T-helper 2 cell (primary cell): ENCODE results near the gene C1orf159.
"Not testable (repeated sequence)": the region's sequence is repeated elsewhere in the genome, so short reads cannot be mapped to it uniquely, and the experiment has no call there.

ENCODE experiments used
- DNase-seq, 5 experiments: peaks; one replicate each; pipeline versions ENCODE4 v3.0.0 to v3.0.0-alpha.2; 2012 to 2022
- total RNA-seq, 2 donors: gene quantifications; one replicate each; lab custom pipeline; 2026; lab: John Stamatoyannopoulos, UW

C1orf159 gene
- 15.1 to 15.3 reads per million in 2 donors for total RNA-seq

GRCh38 chr1:1115786-1116700 lies at the start of gene C1orf159:
TSS of gene C1orf159 (minus strand) at chr1:1116089. CDS start at chr1:1091543, 24,546 bp downstream.
- peak; percentile 96 to 99 (median 97) for DNase-seq

DNA sequence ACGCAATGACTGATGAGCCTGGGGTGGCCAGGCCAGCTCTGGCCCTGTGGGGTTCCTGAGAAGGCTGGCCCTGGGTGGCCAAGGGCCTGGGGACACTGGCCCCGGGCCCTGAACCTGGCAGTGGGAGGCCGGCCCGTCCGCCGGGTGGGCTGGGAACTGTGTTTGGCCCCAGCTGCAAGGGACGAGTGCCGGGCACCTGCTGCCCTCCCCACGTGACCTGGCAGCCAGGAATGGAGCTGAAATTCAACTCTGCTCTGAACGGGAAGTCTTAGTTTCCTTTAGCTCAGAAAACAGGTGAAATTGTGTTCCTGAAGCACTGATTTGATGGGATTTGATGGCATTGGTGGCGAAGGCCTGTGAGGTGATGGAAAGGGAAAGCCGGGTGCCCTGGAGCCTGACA lies 49.6 kb upstream of the C1orf159 start:
- DNase-seq, result no peak

DNA sequence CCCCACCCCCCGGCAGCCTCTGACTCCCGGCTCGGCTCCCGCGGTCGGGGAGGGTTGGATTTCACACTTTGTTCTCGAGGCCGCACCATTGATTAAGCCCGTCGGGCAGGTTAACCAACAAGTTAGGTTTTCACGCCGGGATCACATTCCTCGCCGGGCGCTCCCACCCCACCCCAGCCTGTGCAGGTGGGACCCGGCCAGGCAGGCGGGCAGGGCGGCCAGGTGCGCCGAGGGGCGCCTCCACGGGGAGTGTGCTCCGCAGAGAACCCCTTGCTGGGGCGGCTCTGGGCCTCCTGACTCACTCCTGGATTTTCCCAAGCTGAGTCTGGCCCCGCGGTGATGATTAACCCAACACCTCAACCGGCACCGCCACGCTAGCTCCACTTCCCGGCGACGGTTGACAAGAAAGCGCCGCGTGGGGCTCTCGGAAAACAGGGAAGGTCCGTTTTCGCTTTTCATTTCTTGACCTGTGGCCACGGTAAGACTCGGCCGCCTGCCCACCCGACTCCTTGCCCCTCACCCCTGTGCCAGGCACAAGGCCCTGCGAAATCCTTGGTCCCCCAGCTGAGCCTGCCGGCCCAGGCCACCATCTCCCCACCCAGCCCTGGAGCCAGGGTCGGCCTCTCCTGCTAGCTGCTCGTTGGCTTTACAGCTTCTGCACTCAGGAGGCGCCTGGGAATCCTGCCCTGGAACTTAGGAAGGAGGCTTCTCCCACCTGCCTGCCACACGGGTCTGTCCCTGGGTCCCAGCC lies 49.0 kb upstream of the C1orf159 start:
- DNase-seq, result no peak

- no peak for DNase-seq
Measured at GRCh38 chr1:1164361-1164700, 48.4 kb upstream of the C1orf159 start.

- DNase-seq, result no peak
Measured at GRCh38 chr1:1163538-1164070, 47.7 kb upstream of the C1orf159 start.

- DNase-seq, result no peak
Measured at GRCh38 chr1:1162597-1163537, 47.0 kb upstream of the C1orf159 start.

- no peak for DNase-seq
Measured at GRCh38 chr1:1161683-1162079, 45.8 kb upstream of the C1orf159 start.

- no peak for DNase-seq
Measured at GRCh38 chr1:1161078-1161682, 45.3 kb upstream of the C1orf159 start.

DNA sequence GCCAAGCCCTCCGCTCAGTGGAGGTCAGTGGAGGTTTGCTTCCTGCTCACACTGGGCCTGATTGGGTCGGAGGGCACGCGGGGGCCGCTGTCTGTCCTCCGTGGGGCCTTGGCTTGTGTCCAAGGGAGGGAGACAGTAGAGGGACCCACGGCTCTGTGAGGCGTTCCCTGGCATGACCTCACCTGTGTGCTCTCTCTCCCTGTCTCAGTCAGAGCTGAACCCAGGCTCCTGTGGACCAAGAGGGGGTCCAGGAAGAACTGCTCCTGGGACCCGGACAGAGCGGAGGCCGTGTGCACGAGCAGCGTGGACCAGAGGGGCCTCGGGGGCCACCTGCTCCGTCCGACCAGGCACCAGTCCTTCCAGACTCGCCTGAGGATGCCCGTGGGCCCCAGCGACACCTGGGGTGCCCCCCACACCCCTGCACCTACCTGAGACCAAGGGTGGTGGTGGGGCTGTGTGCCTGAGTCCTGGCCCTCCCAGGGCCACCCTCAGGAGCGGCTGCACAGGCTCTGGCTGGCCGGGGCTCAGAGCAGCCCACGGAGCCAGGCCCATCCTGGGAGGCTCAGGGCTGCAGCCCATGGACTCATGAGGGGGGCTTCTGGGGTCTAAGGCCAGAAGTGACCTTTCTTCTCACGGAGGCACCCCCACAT lies 44.5 kb upstream of the C1orf159 start:
- DNase-seq, result no peak

DNA sequence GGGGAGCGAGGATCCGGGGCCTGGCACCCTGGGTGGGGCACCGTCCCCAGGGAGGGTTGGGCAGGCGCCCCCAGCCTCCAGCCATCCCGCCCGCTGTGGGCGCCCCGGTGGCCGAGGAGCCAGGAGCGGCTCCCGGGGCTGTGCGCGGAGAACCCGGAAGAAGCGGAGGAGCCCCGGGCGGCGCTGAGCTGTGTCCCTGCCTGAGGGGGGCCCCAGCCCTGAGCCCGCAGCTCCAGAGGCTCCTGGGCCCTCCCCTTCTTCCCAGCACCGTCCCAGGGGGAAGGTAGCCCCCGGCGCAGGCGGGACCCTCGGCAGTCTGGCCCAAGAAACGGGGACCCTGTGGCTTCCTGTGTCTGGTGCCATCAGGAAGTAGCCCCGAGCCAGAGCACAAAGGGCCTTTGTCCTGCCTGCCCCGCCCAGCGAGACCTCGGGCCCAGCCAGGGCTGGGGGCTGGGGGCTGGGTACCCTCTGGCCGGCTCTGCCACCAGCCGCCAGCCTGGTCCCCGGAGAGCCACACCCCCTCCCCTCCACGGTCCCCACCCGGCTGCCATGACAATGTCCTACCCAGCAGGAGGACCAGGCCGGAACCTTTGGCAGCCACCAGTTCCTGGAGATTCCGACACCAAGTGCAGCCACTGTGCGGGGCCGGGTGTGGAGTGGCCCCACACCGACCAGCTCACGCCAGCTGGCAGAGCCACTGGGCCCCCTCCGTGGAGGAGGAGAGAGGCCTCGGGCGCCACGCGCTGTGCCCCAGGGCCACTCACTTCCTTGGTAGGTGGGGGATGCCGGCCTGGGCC lies 42.2 kb upstream of the C1orf159 start:
- peak in 1 of 5 experiments; percentile 50 for DNase-seq

DNA sequence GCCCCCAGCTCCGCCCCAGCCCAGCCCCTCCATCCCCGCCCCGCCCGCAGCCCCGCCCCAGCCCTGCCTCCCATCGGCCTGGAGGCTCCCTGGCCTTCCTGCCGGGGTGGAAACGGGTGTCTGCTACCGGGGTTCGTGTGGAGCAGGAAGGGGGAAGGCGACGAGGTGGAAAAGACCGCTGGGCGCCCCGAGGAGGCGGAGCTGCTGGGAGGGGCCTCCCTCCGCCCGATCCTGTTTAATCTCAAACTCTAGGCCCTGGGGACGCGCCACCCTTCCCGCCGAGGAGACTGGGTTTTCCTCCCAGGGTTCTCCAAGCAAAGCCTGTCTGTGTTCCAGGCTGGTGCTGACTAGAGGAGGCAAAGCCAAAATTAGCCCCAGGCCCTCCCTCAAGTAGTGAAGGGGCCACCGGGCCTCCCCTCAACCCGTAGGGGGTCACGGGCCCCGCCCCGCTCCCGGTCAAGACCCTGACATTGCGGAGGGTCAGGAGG lies 41.6 kb upstream of the C1orf159 start:
- DNase-seq, result peak; percentile 34 to 71 (median 46)

- DNase-seq, result no peak
Measured at GRCh38 chr1:1157033-1157365, 41.1 kb upstream of the C1orf159 start.

GRCh38 chr1:1156140-1157032 lies 40.5 kb upstream of the C1orf159 start:
- no peak for DNase-seq

DNA sequence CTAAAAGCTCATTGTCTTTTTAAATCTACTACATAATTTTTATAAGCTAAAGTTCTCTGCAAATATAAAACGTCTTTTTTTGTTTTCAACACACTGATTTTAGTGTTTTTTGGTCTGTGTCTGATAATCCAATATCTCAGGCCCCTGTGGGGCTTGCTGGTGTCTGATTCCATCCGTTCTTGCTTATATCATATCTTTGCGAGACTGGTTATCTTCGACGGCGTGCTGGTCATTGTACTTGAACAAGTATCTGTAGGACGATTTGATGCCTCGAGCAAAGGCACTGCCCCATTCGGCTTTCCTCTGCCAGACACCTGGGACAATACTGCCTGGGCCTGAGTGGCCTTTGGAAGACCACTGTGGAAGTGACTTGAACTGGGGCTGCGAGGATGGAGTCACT lies 39.4 kb upstream of the C1orf159 start:
- no peak for DNase-seq

GRCh38 chr1:1153874-1154273 lies 38.0 kb upstream of the C1orf159 start:
- DNase-seq, result no peak

GRCh38 chr1:1153215-1153614 lies 37.3 kb upstream of the C1orf159 start:
- not testable (repeated sequence) for DNase-seq

GRCh38 chr1:1152431-1152830 lies 36.5 kb upstream of the C1orf159 start:
- DNase-seq, result not testable (repeated sequence)

GRCh38 chr1:1151306-1151705 lies 35.4 kb upstream of the C1orf159 start:
- no peak for DNase-seq

GRCh38 chr1:1150100-1150499 lies 34.2 kb upstream of the C1orf159 start:
- DNase-seq, result no peak
